Measurements from ENCODE around the gene C1orf105. TPM values are rescaled to one million over a fixed set of nuclear protein-coding genes. Genes with fewer than 3 reads are reported as not detected.

The C1orf105 gene
- total RNA-seq, 1 experiment from 2014 or later: not detected

DNA sequence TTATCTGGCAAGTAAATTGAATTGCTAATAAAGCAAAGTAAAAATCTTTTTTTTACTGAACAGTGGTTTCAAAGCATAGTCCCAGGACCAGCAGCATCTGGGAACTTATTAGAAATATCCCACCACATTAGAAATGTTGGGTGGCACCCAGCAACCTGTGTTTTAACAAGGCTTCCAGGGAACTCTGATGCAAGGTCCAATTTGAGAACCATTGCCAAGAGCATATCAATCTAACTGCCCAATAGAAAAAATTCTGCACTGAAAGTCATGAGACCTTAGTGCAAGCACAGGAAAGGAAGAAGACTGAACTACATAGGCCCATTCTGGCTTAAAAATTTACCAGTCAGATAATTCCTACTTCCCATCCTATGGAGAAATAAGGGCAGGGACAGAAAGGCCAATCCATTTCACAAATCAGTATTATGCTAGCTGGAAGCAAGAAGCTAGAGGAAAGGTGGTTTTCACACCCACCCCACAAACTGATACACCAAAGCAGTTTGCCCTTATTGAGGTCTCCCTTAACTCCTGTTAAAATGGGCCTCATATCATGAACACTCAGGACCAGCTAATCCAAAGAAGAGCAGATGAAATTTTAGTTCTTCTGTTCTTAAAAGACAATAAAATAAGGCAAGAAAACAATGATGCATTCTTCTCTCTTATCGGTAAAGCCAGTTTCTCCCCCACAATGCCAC lies 17.5 kb upstream of the C1orf105 start:
- Mint-ChIP-seq H3K27me3 (ENCODE audit: low read depth) (no peaks in the 10 kb centered on the region), H3K4me1 (peaks cover 24% of the 10 kb centered on the region), H3K9me3 (no peaks in the 10 kb centered on the region), H3K4me3 (no peak overlapping the region), H3K36me3 (no peaks in the 10 kb centered on the region), H3K27ac (no peak overlapping the region)
- DNase-seq (ENCODE audit: low spot score) (no peak), ATAC-seq (no peak)
- POLR2A ChIA-PET: no interaction called here
- TF ChIP-seq, protein P1, sequence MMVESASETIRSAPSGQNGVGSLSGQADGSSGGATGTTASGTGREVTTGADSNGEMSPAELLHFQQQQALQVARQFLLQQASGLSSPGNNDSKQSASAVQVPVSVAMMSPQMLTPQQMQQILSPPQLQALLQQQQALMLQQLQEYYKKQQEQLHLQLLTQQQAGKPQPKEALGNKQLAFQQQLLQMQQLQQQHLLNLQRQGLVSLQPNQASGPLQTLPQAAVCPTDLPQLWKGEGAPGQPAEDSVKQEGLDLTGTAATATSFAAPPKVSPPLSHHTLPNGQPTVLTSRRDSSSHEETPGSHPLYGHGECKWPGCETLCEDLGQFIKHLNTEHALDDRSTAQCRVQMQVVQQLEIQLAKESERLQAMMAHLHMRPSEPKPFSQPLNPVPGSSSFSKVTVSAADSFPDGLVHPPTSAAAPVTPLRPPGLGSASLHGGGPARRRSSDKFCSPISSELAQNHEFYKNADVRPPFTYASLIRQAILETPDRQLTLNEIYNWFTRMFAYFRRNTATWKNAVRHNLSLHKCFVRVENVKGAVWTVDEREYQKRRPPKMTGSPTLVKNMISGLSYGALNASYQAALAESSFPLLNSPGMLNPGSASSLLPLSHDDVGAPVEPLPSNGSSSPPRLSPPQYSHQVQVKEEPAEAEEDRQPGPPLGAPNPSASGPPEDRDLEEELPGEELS (CRISPR knock-in tag; IDR thresholded peaks at IDR 0.05): no peak
- TF ChIP-seq, protein P2, sequence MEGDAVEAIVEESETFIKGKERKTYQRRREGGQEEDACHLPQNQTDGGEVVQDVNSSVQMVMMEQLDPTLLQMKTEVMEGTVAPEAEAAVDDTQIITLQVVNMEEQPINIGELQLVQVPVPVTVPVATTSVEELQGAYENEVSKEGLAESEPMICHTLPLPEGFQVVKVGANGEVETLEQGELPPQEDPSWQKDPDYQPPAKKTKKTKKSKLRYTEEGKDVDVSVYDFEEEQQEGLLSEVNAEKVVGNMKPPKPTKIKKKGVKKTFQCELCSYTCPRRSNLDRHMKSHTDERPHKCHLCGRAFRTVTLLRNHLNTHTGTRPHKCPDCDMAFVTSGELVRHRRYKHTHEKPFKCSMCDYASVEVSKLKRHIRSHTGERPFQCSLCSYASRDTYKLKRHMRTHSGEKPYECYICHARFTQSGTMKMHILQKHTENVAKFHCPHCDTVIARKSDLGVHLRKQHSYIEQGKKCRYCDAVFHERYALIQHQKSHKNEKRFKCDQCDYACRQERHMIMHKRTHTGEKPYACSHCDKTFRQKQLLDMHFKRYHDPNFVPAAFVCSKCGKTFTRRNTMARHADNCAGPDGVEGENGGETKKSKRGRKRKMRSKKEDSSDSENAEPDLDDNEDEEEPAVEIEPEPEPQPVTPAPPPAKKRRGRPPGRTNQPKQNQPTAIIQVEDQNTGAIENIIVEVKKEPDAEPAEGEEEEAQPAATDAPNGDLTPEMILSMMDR (IDR thresholded peaks at IDR 0.05): no peak
- TF ChIP-seq, protein P3, sequence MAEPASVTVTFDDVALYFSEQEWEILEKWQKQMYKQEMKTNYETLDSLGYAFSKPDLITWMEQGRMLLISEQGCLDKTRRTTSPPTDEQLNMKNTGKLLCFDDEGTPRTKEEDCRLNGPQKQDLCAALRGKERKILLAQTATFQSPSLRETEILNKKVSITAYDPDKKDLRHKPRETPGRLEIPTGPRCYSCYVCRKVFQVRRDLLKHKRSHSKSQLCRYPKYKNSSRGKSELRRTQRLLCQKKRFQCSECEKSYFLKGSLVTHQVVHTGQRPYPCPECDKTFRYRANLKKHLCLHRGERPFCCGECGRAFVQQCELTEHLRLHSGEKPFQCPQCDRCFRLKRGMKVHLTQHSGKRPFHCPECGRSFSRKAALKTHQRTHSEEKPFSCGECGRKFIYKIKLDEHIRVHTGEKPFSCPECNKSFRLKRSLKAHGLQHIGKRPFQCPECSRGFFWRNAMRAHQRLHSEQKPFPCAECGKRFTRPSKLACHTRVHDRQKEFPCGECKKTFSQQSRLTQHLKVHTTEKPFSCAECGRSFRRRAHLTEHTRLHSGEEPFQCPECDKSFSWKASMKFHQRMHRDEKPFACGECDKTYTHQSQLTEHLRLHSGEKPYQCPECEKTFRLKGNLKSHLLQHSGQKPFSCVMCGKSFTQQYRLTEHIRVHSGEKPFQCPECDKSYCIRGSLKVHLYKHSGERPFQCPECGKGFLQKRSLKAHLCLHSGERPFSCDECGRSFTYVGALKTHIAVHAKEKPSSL (CRISPR knock-in tag; conservative IDR thresholded peaks at IDR 0.05): no peak
- no peak for TF ChIP-seq ZNF416 (CRISPR knock-in tag; IDR thresholded peaks at IDR 0.05)
- no peak for TF ChIP-seq PRRX2 (CRISPR knock-in tag; IDR thresholded peaks at IDR 0.05)
- TF ChIP-seq, protein P4, sequence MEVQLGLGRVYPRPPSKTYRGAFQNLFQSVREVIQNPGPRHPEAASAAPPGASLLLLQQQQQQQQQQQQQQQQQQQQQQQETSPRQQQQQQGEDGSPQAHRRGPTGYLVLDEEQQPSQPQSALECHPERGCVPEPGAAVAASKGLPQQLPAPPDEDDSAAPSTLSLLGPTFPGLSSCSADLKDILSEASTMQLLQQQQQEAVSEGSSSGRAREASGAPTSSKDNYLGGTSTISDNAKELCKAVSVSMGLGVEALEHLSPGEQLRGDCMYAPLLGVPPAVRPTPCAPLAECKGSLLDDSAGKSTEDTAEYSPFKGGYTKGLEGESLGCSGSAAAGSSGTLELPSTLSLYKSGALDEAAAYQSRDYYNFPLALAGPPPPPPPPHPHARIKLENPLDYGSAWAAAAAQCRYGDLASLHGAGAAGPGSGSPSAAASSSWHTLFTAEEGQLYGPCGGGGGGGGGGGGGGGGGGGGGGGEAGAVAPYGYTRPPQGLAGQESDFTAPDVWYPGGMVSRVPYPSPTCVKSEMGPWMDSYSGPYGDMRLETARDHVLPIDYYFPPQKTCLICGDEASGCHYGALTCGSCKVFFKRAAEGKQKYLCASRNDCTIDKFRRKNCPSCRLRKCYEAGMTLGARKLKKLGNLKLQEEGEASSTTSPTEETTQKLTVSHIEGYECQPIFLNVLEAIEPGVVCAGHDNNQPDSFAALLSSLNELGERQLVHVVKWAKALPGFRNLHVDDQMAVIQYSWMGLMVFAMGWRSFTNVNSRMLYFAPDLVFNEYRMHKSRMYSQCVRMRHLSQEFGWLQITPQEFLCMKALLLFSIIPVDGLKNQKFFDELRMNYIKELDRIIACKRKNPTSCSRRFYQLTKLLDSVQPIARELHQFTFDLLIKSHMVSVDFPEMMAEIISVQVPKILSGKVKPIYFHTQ (CRISPR knock-in tag; IDR thresholded peaks at IDR 0.05): no peak
- TF ChIP-seq, protein P5, sequence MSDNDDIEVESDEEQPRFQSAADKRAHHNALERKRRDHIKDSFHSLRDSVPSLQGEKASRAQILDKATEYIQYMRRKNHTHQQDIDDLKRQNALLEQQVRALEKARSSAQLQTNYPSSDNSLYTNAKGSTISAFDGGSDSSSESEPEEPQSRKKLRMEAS (CRISPR knock-in tag; IDR thresholded peaks at IDR 0.05): no peak
- TF ChIP-seq, protein P6, sequence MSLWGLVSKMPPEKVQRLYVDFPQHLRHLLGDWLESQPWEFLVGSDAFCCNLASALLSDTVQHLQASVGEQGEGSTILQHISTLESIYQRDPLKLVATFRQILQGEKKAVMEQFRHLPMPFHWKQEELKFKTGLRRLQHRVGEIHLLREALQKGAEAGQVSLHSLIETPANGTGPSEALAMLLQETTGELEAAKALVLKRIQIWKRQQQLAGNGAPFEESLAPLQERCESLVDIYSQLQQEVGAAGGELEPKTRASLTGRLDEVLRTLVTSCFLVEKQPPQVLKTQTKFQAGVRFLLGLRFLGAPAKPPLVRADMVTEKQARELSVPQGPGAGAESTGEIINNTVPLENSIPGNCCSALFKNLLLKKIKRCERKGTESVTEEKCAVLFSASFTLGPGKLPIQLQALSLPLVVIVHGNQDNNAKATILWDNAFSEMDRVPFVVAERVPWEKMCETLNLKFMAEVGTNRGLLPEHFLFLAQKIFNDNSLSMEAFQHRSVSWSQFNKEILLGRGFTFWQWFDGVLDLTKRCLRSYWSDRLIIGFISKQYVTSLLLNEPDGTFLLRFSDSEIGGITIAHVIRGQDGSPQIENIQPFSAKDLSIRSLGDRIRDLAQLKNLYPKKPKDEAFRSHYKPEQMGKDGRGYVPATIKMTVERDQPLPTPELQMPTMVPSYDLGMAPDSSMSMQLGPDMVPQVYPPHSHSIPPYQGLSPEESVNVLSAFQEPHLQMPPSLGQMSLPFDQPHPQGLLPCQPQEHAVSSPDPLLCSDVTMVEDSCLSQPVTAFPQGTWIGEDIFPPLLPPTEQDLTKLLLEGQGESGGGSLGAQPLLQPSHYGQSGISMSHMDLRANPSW (CRISPR knock-in tag; conservative IDR thresholded peaks at IDR 0.05; ENCODE audit: low read depth): no peak
- TF ChIP-seq, protein P7, sequence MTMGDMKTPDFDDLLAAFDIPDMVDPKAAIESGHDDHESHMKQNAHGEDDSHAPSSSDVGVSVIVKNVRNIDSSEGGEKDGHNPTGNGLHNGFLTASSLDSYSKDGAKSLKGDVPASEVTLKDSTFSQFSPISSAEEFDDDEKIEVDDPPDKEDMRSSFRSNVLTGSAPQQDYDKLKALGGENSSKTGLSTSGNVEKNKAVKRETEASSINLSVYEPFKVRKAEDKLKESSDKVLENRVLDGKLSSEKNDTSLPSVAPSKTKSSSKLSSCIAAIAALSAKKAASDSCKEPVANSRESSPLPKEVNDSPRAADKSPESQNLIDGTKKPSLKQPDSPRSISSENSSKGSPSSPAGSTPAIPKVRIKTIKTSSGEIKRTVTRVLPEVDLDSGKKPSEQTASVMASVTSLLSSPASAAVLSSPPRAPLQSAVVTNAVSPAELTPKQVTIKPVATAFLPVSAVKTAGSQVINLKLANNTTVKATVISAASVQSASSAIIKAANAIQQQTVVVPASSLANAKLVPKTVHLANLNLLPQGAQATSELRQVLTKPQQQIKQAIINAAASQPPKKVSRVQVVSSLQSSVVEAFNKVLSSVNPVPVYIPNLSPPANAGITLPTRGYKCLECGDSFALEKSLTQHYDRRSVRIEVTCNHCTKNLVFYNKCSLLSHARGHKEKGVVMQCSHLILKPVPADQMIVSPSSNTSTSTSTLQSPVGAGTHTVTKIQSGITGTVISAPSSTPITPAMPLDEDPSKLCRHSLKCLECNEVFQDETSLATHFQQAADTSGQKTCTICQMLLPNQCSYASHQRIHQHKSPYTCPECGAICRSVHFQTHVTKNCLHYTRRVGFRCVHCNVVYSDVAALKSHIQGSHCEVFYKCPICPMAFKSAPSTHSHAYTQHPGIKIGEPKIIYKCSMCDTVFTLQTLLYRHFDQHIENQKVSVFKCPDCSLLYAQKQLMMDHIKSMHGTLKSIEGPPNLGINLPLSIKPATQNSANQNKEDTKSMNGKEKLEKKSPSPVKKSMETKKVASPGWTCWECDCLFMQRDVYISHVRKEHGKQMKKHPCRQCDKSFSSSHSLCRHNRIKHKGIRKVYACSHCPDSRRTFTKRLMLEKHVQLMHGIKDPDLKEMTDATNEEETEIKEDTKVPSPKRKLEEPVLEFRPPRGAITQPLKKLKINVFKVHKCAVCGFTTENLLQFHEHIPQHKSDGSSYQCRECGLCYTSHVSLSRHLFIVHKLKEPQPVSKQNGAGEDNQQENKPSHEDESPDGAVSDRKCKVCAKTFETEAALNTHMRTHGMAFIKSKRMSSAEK (CRISPR knock-in tag; IDR thresholded peaks at IDR 0.05; ENCODE audit: borderline replicate concordance): no peak
- TF ChIP-seq CBFB (CRISPR knock-in tag; IDR thresholded peaks at IDR 0.05; ENCODE audit: low read depth): no peak
- TF ChIP-seq ZNF423 (CRISPR knock-in tag; IDR thresholded peaks at IDR 0.05): no peak
- TF ChIP-seq, protein P8, sequence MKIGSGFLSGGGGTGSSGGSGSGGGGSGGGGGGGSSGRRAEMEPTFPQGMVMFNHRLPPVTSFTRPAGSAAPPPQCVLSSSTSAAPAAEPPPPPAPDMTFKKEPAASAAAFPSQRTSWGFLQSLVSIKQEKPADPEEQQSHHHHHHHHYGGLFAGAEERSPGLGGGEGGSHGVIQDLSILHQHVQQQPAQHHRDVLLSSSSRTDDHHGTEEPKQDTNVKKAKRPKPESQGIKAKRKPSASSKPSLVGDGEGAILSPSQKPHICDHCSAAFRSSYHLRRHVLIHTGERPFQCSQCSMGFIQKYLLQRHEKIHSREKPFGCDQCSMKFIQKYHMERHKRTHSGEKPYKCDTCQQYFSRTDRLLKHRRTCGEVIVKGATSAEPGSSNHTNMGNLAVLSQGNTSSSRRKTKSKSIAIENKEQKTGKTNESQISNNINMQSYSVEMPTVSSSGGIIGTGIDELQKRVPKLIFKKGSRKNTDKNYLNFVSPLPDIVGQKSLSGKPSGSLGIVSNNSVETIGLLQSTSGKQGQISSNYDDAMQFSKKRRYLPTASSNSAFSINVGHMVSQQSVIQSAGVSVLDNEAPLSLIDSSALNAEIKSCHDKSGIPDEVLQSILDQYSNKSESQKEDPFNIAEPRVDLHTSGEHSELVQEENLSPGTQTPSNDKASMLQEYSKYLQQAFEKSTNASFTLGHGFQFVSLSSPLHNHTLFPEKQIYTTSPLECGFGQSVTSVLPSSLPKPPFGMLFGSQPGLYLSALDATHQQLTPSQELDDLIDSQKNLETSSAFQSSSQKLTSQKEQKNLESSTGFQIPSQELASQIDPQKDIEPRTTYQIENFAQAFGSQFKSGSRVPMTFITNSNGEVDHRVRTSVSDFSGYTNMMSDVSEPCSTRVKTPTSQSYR (CRISPR knock-in tag; IDR thresholded peaks at IDR 0.05): no peak
- no peak for TF ChIP-seq CREM (CRISPR knock-in tag; IDR thresholded peaks at IDR 0.05)
- TF ChIP-seq JAZF1 (CRISPR knock-in tag; IDR thresholded peaks at IDR 0.05): no peak
- no peak for TF ChIP-seq NFATC4 (CRISPR knock-in tag; IDR thresholded peaks at IDR 0.05)
- CTCF ChIA-PET: interaction anchor here (1.2 to 2.4 kb wide), 4 partner anchors 14 to 602 kb away, joined by 3 to 7 read pairs (median 6); no protein-coding TSS in a partner anchor
